ENCODE measurements around the gene PRSS12. TPM values are rescaled to one million over a fixed set of nuclear protein-coding genes. Genes with fewer than 3 reads are reported as not detected.
"Not testable (repeated sequence)": the region's sequence is repeated elsewhere in the genome, so short reads cannot be mapped to it uniquely, and the experiment has no call there.

PRSS12 gene
- polyA plus RNA-seq, 1 of the 3 experiments (the other 2 are of a cell fraction): 137 TPM

GRCh38 chr4:118268780-118269179 lies 84.0 kb downstream of the PRSS12 start:
- H3K79me2 ChIP-seq (ENCODE audit: insufficient read depth): no peaks in the 10 kb centered on the region
- WGBS (ENCODE audit: low lambda C conversion rate): 81% methylated on average over 3 of the region's 3 CpGs
- H3F3A ChIP-seq (replicated peaks; ENCODE audit: insufficient read depth): peaks cover 7% of the 10 kb centered on the region
- no peaks in the 10 kb centered on the region for H3K36me3 ChIP-seq (replicated peaks in 1 of 2; ENCODE audit: control insufficient read depth in 1 of 2, insufficient read depth in 2 of 2, low read length in 1 of 2)
- H3K4me1 ChIP-seq (ENCODE audit: control insufficient read depth in 1 of 2, insufficient read depth in 2 of 2, low read depth in 1 of 2, low read length in 1 of 2): no peaks in the 10 kb centered on the region; a peak in 1 of 4 replicates
- H3K9ac ChIP-seq: no peak overlapping the region
- H3K9me3 ChIP-seq: no peaks in the 10 kb centered on the region
- H3K4me2 ChIP-seq: no peak overlapping the region
- no peak for DNase-seq
- no peak overlapping the region for H3K4me3 ChIP-seq (ENCODE audit: low read depth in 2 of 2, low read length in 1 of 2)
- CTCF ChIA-PET: no interaction called here
- no peaks in the 10 kb centered on the region for H3K9me2 ChIP-seq
- POLR2A ChIA-PET: no interaction called here
- no peaks in the 10 kb centered on the region for H3K27me3 ChIP-seq (ENCODE audit: insufficient read depth)
- no peak for TF ChIP-seq GATA2 (CRISPR knock-in tag; IDR thresholded peaks at IDR 0.05)
- no peak for TF ChIP-seq USF2 (IDR thresholded peaks at IDR 0.05; ENCODE audit: borderline replicate concordance, low read depth, low read length)
- no peak for TF ChIP-seq USF1 (IDR thresholded peaks at IDR 0.05; ENCODE audit: borderline replicate concordance, low read depth)
- TF ChIP-seq POLR2AphosphoS5 (IDR thresholded peaks at IDR 0.05; ENCODE audit: low read depth, low read length): no peak
- TF ChIP-seq CHD2 (IDR thresholded peaks at IDR 0.05; ENCODE audit: low read length, partially characterized antibody): no peak
- TF ChIP-seq RCOR1 (IDR thresholded peaks at IDR 0.05; ENCODE audit: low read length): no peak
- TF ChIP-seq REST (IDR thresholded peaks at IDR 0.05; ENCODE audit: low read depth, low read length): no peak
- no peak for TF ChIP-seq RAD21 (IDR thresholded peaks at IDR 0.05; ENCODE audit: low read length)
- no peak for TF ChIP-seq PBX3 (IDR thresholded peaks at IDR 0.05)
- no peak for TF ChIP-seq TAF1 (IDR thresholded peaks at IDR 0.05; ENCODE audit: borderline replicate concordance, low read depth, low read length)
- TF ChIP-seq FOXM1 (IDR thresholded peaks at IDR 0.05; ENCODE audit: low read depth): no peak
- no peak for TF ChIP-seq MAX (IDR thresholded peaks at IDR 0.05; ENCODE audit: low read depth)
- no peaks in the 10 kb centered on the region for H4K20me1 ChIP-seq (ENCODE audit: insufficient read depth)
- H2AFZ ChIP-seq (ENCODE audit: low read depth): no peak overlapping the region
- H3K27ac ChIP-seq (ENCODE audit: low read depth in 2 of 2, low read length in 1 of 2): no peak overlapping the region

GRCh38 chr4:118266145-118266496 lies 86.7 kb downstream of the PRSS12 start:
- DNase-seq; H3K9me2 ChIP-seq; H3K79me2 ChIP-seq (ENCODE audit: insufficient read depth); H3K27ac ChIP-seq (ENCODE audit: low read depth in 2 of 2, low read length in 1 of 2); POLR2A ChIA-PET; H3K9me3 ChIP-seq; H3K27me3 ChIP-seq (ENCODE audit: insufficient read depth); H3K4me1 ChIP-seq (ENCODE audit: control insufficient read depth in 1 of 2, insufficient read depth in 2 of 2, low read depth in 1 of 2, low read length in 1 of 2); H3K4me3 ChIP-seq (ENCODE audit: low read depth in 2 of 2, low read length in 1 of 2); H3F3A ChIP-seq (replicated peaks; ENCODE audit: insufficient read depth); H3K9ac ChIP-seq; H3K36me3 ChIP-seq (replicated peaks in 1 of 2; ENCODE audit: control insufficient read depth in 1 of 2, insufficient read depth in 2 of 2, low read length in 1 of 2); H2AFZ ChIP-seq (ENCODE audit: low read depth); H4K20me1 ChIP-seq (ENCODE audit: insufficient read depth): not testable (repeated sequence)
- peak overlapping the region; percentile 76; the same call in 1 of the 2 replicates for H3K4me2 ChIP-seq
- 90% methylated on average over 4 of the region's 4 CpGs for WGBS (ENCODE audit: low lambda C conversion rate)
- CTCF ChIA-PET: interaction anchor here (1.9 kb wide), 1 partner anchor 1132 kb away, joined by 5 read pairs; no protein-coding TSS in a partner anchor
